GM21786 (cell line): ENCODE results near the gene ITGB1BP1.
A peak's percentile ranks its signal among the peaks of the same experiment; 100 is the strongest.

Experiments
- ATAC-seq: cut with Tn5 transposase; IDR thresholded peaks from one replicate; pipeline ENCODE4 v1.9.1; 2021; ENCODE audit not compliant: unreplicated experiment

ITGB1BP1 gene

GRCh38 chr2:9428965-9429577 lies 5.7 kb upstream of the ITGB1BP1 start:
- ATAC-seq = no peak

- ATAC-seq = no peak
Observed at GRCh38 chr2:9424447-9425164, 1.3 kb upstream of the ITGB1BP1 start.

- no peak for ATAC-seq
Observed at GRCh38 chr2:9423922-9424272, 569 bp upstream of the ITGB1BP1 start.

- peak; percentile 27 for ATAC-seq
Observed at GRCh38 chr2:9422321-9423099, 818 bp downstream of the ITGB1BP1 start.

GRCh38 chr2:9420495-9420894 lies 2.8 kb downstream of the ITGB1BP1 start:
- no peak for ATAC-seq

GRCh38 chr2:9419541-9419940 lies 3.8 kb downstream of the ITGB1BP1 start:
- no peak for ATAC-seq

- no peak for ATAC-seq
Observed at GRCh38 chr2:9418746-9419145, 4.6 kb downstream of the ITGB1BP1 start.

GRCh38 chr2:9417725-9418124 lies 5.6 kb downstream of the ITGB1BP1 start:
- ATAC-seq = no peak

GRCh38 chr2:9416962-9417316 lies 6.4 kb downstream of the ITGB1BP1 start:
- no peak for ATAC-seq

- ATAC-seq = no peak
Observed at GRCh38 chr2:9416267-9416961, 6.9 kb downstream of the ITGB1BP1 start.

GRCh38 chr2:9415516-9416169 lies 7.7 kb downstream of the ITGB1BP1 start:
- ATAC-seq = no peak

- no peak for ATAC-seq
Observed at GRCh38 chr2:9412781-9413180, 10.5 kb downstream of the ITGB1BP1 start.

GRCh38 chr2:9410108-9410507 lies 13.2 kb downstream of the ITGB1BP1 start:
- peak; percentile 93 for ATAC-seq

GRCh38 chr2:9408641-9409151 lies 14.6 kb downstream of the ITGB1BP1 start:
- no peak for ATAC-seq

GRCh38 chr2:9407363-9407811 lies 15.9 kb downstream of the ITGB1BP1 start:
- ATAC-seq = no peak

GRCh38 chr2:9406529-9407362 lies 16.6 kb downstream of the ITGB1BP1 start:
- ATAC-seq = no peak

- ATAC-seq = no peak
Observed at GRCh38 chr2:9405636-9406035, 17.7 kb downstream of the ITGB1BP1 start.

GRCh38 chr2:9404451-9404850 lies 18.9 kb downstream of the ITGB1BP1 start:
- ATAC-seq = no peak

GRCh38 chr2:9403924-9404323 lies 19.4 kb downstream of the ITGB1BP1 start:
- no peak for ATAC-seq
